Tibial nerve (tissue), 4 donors: ENCODE measurements around the gene LRRC17.

Experiments
- CTCF ChIP-seq, 5 experiments: fragments of 200-600 bp in 3 of 5; fragments of 450-650 bp in 2 of 5; sonication (generic) in 3 of 5; IDR thresholded peaks; one replicate each; pipeline ENCODE4 v1.5.1; 2016 to 2019; ENCODE audit warnings: antibody characterized with exemption in 5 of 5, mild to moderate bottlenecking in 3 of 5, moderate library complexity in 2 of 5
- EP300 ChIP-seq, 2 donors: sonication (generic); formaldehyde crosslinking; IDR thresholded peaks; one replicate each; pipeline ENCODE4 v1.6.1; 2017; ENCODE audit warnings: antibody characterized with exemption in 2 of 2, mild to moderate bottlenecking in 1 of 2
- POLR2A ChIP-seq, 2 donors: fragments of 450-650 bp; IDR thresholded peaks; one replicate each; pipeline ENCODE4 v1.6.1; 2017; ENCODE audit warnings: antibody characterized with exemption in 2 of 2, mild to moderate bottlenecking in 2 of 2, moderate library complexity in 2 of 2

GRCh38 chr7:102974366-102975236, 61.8 kb downstream of the LRRC17 start:
- TF ChIP-seq CTCF (IDR thresholded peaks at IDR 0.05) (no peak), POLR2A (IDR thresholded peaks at IDR 0.05) (no peak), EP300 (IDR thresholded peaks at IDR 0.05) (no peak)
